K562 (cell line): Measurements from ENCODE around the gene EGFL7. TPM values are rescaled to one million over a fixed set of nuclear protein-coding genes. Genes with fewer than 3 reads are reported as not detected.

ENCODE experiments used
- ARID4B ChIP-seq: sonication (generic); formaldehyde crosslinking; IDR thresholded peaks from 2 replicates; pipeline ENCODE4 v1.8.0; 2022; ENCODE audit warnings: mild to moderate bottlenecking, missing genetic modification reagents
- BCOR ChIP-seq: fragments of 450-650 bp; IDR thresholded peaks from 2 replicates; pipeline ENCODE4 v1.6.1; 2016
- MTA2 ChIP-seq: fragments of 450-650 bp; IDR thresholded peaks from 2 replicates; pipeline ENCODE4 v1.6.1; 2016; ENCODE audit warnings: low read depth
- NFIX ChIP-seq: fragments of 250-450 bp; sonication (Bioruptor Pico); IDR thresholded peaks from 2 replicates; pipeline ENCODE4 v1.4.0; 2020; ENCODE audit warnings: low read depth, mild to moderate bottlenecking, moderate library complexity
- NFXL1 ChIP-seq: fragments of 450-650 bp; formaldehyde crosslinking; IDR thresholded peaks from 2 replicates; pipeline ENCODE4 v1.4.0; 2021; ENCODE audit warnings: mild to moderate bottlenecking
- PHF8 ChIP-seq: fragments of 200-600 bp; sonication (generic); IDR thresholded peaks from 2 replicates; pipeline ENCODE4 v1.6.1; 2012; ENCODE audit warnings: mixed run types, mild to moderate bottlenecking, inconsistent platforms, low read length, moderate library complexity, borderline replicate concordance
- PREB ChIP-seq: sonication (generic); formaldehyde crosslinking; IDR thresholded peaks from 2 replicates; pipeline ENCODE4 v1.8.1; 2023; ENCODE audit warnings: mild to moderate bottlenecking, missing genetic modification reagents
- SIN3A ChIP-seq, 2 experiments: fragments of 150-350 bp in 1 of 2; IDR thresholded peaks; 2 replicates each; pipeline ENCODE4 v1.6.1; 2011 to 2016; ENCODE audit warnings: borderline replicate concordance in 2 of 2, low read depth in 2 of 2, low read length in 2 of 2, mild to moderate bottlenecking in 2 of 2, moderate library complexity in 2 of 2; ENCODE audit not compliant: control insufficient read depth in 1 of 2
- SMAD4 ChIP-seq: fragments of 250-450 bp; sonication (Bioruptor Pico); conservative IDR thresholded peaks from 2 replicates; pipeline ENCODE4 v1.8.0; 2021; ENCODE audit warnings: inconsistent platforms, mild to moderate bottlenecking, moderate library complexity
- SREBF2 ChIP-seq: sonication (generic); formaldehyde crosslinking; IDR thresholded peaks from 2 replicates; pipeline ENCODE4 v1.4.0; 2020; ENCODE audit warnings: mild to moderate bottlenecking, missing genetic modification reagents
- SRSF3 ChIP-seq: fragments of 200-400 bp; formaldehyde crosslinking; IDR thresholded peaks from 2 replicates; pipeline ENCODE4 v1.6.1; 2016; ENCODE audit warnings: mild to moderate bottlenecking, low read length, moderate library complexity; ENCODE audit not compliant: insufficient read depth
- TFAP4 ChIP-seq: sonication (generic); formaldehyde crosslinking; IDR thresholded peaks from 2 replicates; pipeline ENCODE4 v1.8.0; 2022; ENCODE audit warnings: missing genetic modification reagents, mild to moderate bottlenecking, moderate library complexity, borderline replicate concordance
- THRA ChIP-seq: fragments of 450-650 bp; IDR thresholded peaks from 2 replicates; pipeline ENCODE4 v1.6.1; 2017; ENCODE audit warnings: mild to moderate bottlenecking, moderate library complexity
- ZFPM2 ChIP-seq: fragments of 250-450 bp; sonication (Bioruptor Pico); IDR thresholded peaks from 2 replicates; pipeline ENCODE4 v1.5.1; 2022; ENCODE audit warnings: mild to moderate bottlenecking
- ZFX ChIP-seq: sonication (generic); formaldehyde crosslinking; IDR thresholded peaks from 2 replicates; pipeline ENCODE4 v1.8.0; 2022; ENCODE audit warnings: mild to moderate bottlenecking, missing genetic modification reagents, moderate library complexity
- ZNF134 ChIP-seq: fragments of 250-450 bp; sonication (Bioruptor Pico); conservative IDR thresholded peaks from 2 replicates; pipeline ENCODE4 v1.4.0; 2020
- ZNF146 ChIP-seq: IDR thresholded peaks from one replicate; pipeline ENCODE4 v1.6.1; 2018; ENCODE audit warnings: missing compliant biosample characterization; ENCODE audit not compliant: unreplicated experiment
- ZNF232 ChIP-seq: sonication (generic); formaldehyde crosslinking; IDR thresholded peaks from 2 replicates; pipeline ENCODE4 v1.8.0; 2022; ENCODE audit warnings: mild to moderate bottlenecking, missing genetic modification reagents
- ZNF41 ChIP-seq: fragments of 250-450 bp; sonication (Bioruptor Pico); conservative IDR thresholded peaks from 2 replicates; pipeline ENCODE4 v1.4.0; 2020; ENCODE audit warnings: mild to moderate bottlenecking
- ZNF561 ChIP-seq: fragments of 450-650 bp; formaldehyde crosslinking; conservative IDR thresholded peaks from 2 replicates; pipeline ENCODE4 v1.4.0; 2020; ENCODE audit warnings: mild to moderate bottlenecking, moderate library complexity
- polyA plus RNA-seq, 8 experiments: library from polyadenylated mRNA; depleted of rRNA in 4 of 8; stranded (reverse) in 5 of 8; unstranded in 3 of 8; fragments of >200 nt; fragmentation: Nextera tagmentation in 2 of 8; fragmentation: Illumina TruSeq in 1 of 8; extraction: Ambion mirVana in 2 of 8; extraction: Trizol in 1 of 8; gene quantifications; 2 replicates each; pipeline versions ENCODE4 v1.2.1 to v1.2.3, GENCODE V29; 2011 to 2014; ENCODE audit warnings: inconsistent platforms in 1 of 8, missing spikeins in 1 of 8
- total RNA-seq, 7 experiments: library from RNA; depleted of rRNA in 6 of 7; stranded (reverse); fragments of >200 nt in 6 of 7; fragmentation: Illumina TruSeq in 2 of 7; extraction: Trizol in 2 of 7; gene quantifications; 2 replicates each; pipeline versions ENCODE4 v1.2.1 to v1.2.3, GENCODE V29; 2011 to 2021; ENCODE audit warnings: low replicate concordance in 1 of 7

The EGFL7 gene
- total and polyA plus RNA-seq, 9 of the 15 experiments (the other 6 are each of a cell fraction or from before 2014, with no cell fraction given): 1.5 to 286 (median 55.5) TPM

GRCh38 chr9:136631038-136632000 lies 31.4 kb upstream of the EGFL7 start (continued):
- no peak for TF ChIP-seq SREBF2
- TF ChIP-seq MTA2: no peak
- no peak for TF ChIP-seq NFXL1 (CRISPR knock-in tag)
- TF ChIP-seq PREB: no peak
- 0 out of 2 replicates have a peak, but pooled peaks have one; percentile 47 for TF ChIP-seq SMAD4 (CRISPR knock-in tag)
- TF ChIP-seq SRSF3: no peak
- no peak for TF ChIP-seq PHF8
- peak; percentile 92 for TF ChIP-seq TFAP4 (CRISPR knock-in tag)
- no peak for TF ChIP-seq ZFX
- no peak for TF ChIP-seq ZNF134 (CRISPR knock-in tag)
- no peak for TF ChIP-seq ZNF561 (CRISPR knock-in tag)
- peak; percentile 65; the same call in 1 of the 2 replicates for TF ChIP-seq ARID4B (CRISPR knock-in tag)
- no peak for TF ChIP-seq ZNF41 (CRISPR knock-in tag)
- no peak for TF ChIP-seq THRA
- TF ChIP-seq NFIX (CRISPR knock-in tag): no peak
- TF ChIP-seq BCOR: peak; percentile 72
- TF ChIP-seq ZFPM2 (CRISPR knock-in tag): no peak
- TF ChIP-seq SIN3A (IDR thresholded peaks at IDR 0.05; ENCODE audit: borderline replicate concordance in 2 of 2, control insufficient read depth in 1 of 2, low read depth in 2 of 2, low read length in 2 of 2): no peak
- TF ChIP-seq ZNF232: no peak
- no peak for TF ChIP-seq ZNF146 (CRISPR knock-in tag)
